GM23248 (cell line): ENCODE measurements around the gene AFG3L2.

Experiments
- EZH2 ChIP-seq: fragments of 200-600 bp; sonication (generic); IDR thresholded peaks from 2 replicates; pipeline ENCODE4 v1.6.1; 2018; ENCODE audit warnings: antibody characterized with exemption, mild to moderate bottlenecking; ENCODE audit not compliant: insufficient read depth, poor library complexity, severe bottlenecking
- EZH2phosphoT487 ChIP-seq: fragments of 200-600 bp; sonication (generic); IDR thresholded peaks from 2 replicates; pipeline ENCODE4 v1.6.1; 2018; ENCODE audit warnings: antibody characterized with exemption, moderate library complexity, mild to moderate bottlenecking, low read depth; ENCODE audit not compliant: insufficient read depth

- no peak for TF ChIP-seq EZH2phosphoT487
- no peak for TF ChIP-seq EZH2
Observed at GRCh38 chr18:12290086-12290485, 86.9 kb downstream of the AFG3L2 start.
